Esophagus (tissue), 2 donors: ENCODE results near the gene CDCA8. TPM values are rescaled to one million over a fixed set of nuclear protein-coding genes. Genes with fewer than 3 reads are reported as not detected.
"Not testable (repeated sequence)": the region's sequence is repeated elsewhere in the genome, so short reads cannot be mapped to it uniquely, and the experiment has no call there.

Experiments
- H3K27ac ChIP-seq, 2 donors: one replicate each; pipeline ENCODE4 v1.5.1; 2013; ENCODE audit warnings: low read depth in 2 of 2, mild to moderate bottlenecking in 2 of 2, inconsistent platforms in 1 of 2, low read length in 1 of 2, moderate library complexity in 1 of 2
- H3K27me3 ChIP-seq, 2 donors: one replicate each; pipeline ENCODE4 v1.6.1; 2013; ENCODE audit warnings: low read length in 2 of 2, control low read depth in 1 of 2, mild to moderate bottlenecking in 1 of 2; ENCODE audit not compliant: insufficient read depth in 2 of 2, control insufficient read depth in 1 of 2
- H3K36me3 ChIP-seq, 2 donors: one replicate each; pipeline ENCODE4 v1.6.1; 2013; ENCODE audit warnings: low read length in 1 of 2; ENCODE audit not compliant: control insufficient read depth in 2 of 2, insufficient read depth in 2 of 2
- H3K4me1 ChIP-seq, 2 donors: one replicate each; pipeline ENCODE4 v1.6.1; 2013; ENCODE audit warnings: low read length in 1 of 2; ENCODE audit not compliant: control insufficient read depth in 2 of 2, insufficient read depth in 2 of 2
- H3K4me3 ChIP-seq, 2 donors: one replicate each; pipeline ENCODE4 v1.5.1; 2013; ENCODE audit warnings: low read length in 2 of 2, mild to moderate bottlenecking in 2 of 2, low read depth in 1 of 2, moderate library complexity in 1 of 2
- H3K9me3 ChIP-seq, 2 donors: one replicate each; pipeline ENCODE4 v1.6.1; 2013; ENCODE audit warnings: mild to moderate bottlenecking in 2 of 2, low read depth in 1 of 2, low read length in 1 of 2, moderate library complexity in 1 of 2; ENCODE audit not compliant: control insufficient read depth in 2 of 2, insufficient read depth in 1 of 2
- WGBS, 2 donors: extraction: QIAGEN DNeasy Blood & Tissue Kit; methylation state at CpG; one replicate each; pipeline ENCODE4 v1.1.7; 2013; 5-methylcytosine and 5-hydroxymethylcytosine counted together
- polyA plus RNA-seq, 2 donors: library from polyadenylated mRNA; stranded (reverse); fragments of 200-250 nt; gene quantifications; one replicate each; pipeline ENCODE4 v1.2.3, GENCODE V29; 2013
- donor health status: healthy with polysubstance abuse.
- donor health status: Bipolar disorder and iron deficiency.

The CDCA8 gene
- polyA plus RNA-seq, 2 donors: 4.2 to 10.1 TPM

DNA sequence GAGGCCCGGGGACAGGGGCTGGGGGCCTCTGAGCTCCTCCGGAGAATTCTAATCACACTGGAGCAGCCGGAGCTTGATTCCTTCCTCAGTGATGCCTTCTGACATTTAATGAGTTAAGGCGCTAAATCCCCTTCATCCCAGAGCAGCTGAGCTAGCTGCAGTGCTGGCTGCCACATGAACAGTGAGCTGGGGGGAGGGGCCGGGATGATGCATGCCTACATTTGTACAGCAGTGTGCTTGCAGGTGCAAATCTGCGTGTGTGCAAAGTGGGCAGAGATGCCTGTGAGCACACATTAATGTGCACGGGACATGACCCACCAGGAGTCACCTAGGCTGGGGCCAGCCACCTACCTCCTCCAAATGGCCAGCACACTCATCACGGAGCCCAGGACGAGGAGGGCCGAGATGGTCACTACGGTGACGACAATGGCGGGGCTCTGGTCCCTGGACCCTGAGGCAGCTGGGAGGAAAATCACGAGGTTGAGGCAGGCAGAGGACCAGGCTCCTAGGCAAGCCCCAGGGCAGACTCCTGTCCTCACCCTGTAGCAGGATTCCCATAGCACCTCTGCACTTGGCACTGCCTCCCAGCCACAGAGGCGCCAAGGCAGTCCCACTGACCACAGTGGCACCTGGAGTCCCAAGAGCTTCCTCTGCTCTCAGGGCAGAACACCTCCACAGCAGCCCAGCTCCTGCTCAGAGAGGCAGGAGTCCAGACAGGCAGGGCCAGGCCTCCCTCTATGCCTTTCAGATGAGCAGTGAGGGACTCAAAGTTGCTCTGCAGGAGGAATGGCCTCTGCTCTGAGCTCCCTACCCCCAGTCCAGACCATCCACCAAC is 34.7 kb downstream of the CDCA8 start:
- H3K27ac ChIP-seq: no peak overlapping the region
- H3K36me3 ChIP-seq: no peaks in the 10 kb centered on the region
- 58 to 60% methylated on average over 15 of the region's 15 CpGs for WGBS, 2 donors
- H3K4me3 ChIP-seq: no peak overlapping the region
- peaks cover 0 to 3% of the 10 kb centered on the region in 2 donors for H3K4me1 ChIP-seq
- H3K27me3 ChIP-seq: no peaks in the 10 kb centered on the region
- H3K9me3 ChIP-seq: no peaks in the 10 kb centered on the region

GRCh38 chr1:37728416-37728815 is 36.1 kb downstream of the CDCA8 start:
- H3K27me3 ChIP-seq: no peaks in the 10 kb centered on the region
- H3K4me3 ChIP-seq: no peak overlapping the region
- peaks cover 0 to 3% of the 10 kb centered on the region in 2 donors for H3K4me1 ChIP-seq
- no peaks in the 10 kb centered on the region for H3K9me3 ChIP-seq
- no peaks in the 10 kb centered on the region for H3K36me3 ChIP-seq
- WGBS, 2 donors: 79 to 83% methylated on average over 4 of the region's 4 CpGs
- H3K27ac ChIP-seq: no peak overlapping the region

GRCh38 chr1:37730376-37730775 is 38.1 kb downstream of the CDCA8 start:
- no peaks in the 10 kb centered on the region for H3K36me3 ChIP-seq
- H3K27me3 ChIP-seq: peaks cover 0 to 2% of the 10 kb centered on the region in 2 donors
- WGBS, 2 donors: 76 to 83% methylated on average over 5 of the region's 5 CpGs
- H3K9me3 ChIP-seq: no peaks in the 10 kb centered on the region
- H3K4me3 ChIP-seq: no peak overlapping the region
- peaks cover 1 to 6% of the 10 kb centered on the region in 2 donors for H3K4me1 ChIP-seq
- no peak overlapping the region for H3K27ac ChIP-seq

- H3K9me3 ChIP-seq: no peaks in the 10 kb centered on the region
- no peak overlapping the region for H3K27ac ChIP-seq
- peaks cover 0 to 2% of the 10 kb centered on the region in 2 donors for H3K27me3 ChIP-seq
- no peak overlapping the region for H3K4me3 ChIP-seq
- H3K4me1 ChIP-seq: peaks cover 3% of the 10 kb centered on the region in 2 donors
- WGBS, 2 donors: 88 to 90% methylated on average over 15 of the region's 15 CpGs
- no peaks in the 10 kb centered on the region for H3K36me3 ChIP-seq
These were observed 39.1 kb downstream of the CDCA8 start for GRCh38 chr1:37731312-37732019.

GRCh38 chr1:37732111-37732780 is 39.9 kb downstream of the CDCA8 start:
- Histone ChIP-seq H3K27me3 (peaks cover 0 to 2% of the 10 kb centered on the region in 2 donors), H3K4me1 (peaks cover 3% of the 10 kb centered on the region in 2 donors), H3K36me3 (no peaks in the 10 kb centered on the region), H3K9me3 (no peaks in the 10 kb centered on the region), H3K27ac (no peak overlapping the region), H3K4me3 (no peak overlapping the region)
- WGBS, 2 donors: 73 to 75% methylated on average over 12 of the region's 12 CpGs

DNA sequence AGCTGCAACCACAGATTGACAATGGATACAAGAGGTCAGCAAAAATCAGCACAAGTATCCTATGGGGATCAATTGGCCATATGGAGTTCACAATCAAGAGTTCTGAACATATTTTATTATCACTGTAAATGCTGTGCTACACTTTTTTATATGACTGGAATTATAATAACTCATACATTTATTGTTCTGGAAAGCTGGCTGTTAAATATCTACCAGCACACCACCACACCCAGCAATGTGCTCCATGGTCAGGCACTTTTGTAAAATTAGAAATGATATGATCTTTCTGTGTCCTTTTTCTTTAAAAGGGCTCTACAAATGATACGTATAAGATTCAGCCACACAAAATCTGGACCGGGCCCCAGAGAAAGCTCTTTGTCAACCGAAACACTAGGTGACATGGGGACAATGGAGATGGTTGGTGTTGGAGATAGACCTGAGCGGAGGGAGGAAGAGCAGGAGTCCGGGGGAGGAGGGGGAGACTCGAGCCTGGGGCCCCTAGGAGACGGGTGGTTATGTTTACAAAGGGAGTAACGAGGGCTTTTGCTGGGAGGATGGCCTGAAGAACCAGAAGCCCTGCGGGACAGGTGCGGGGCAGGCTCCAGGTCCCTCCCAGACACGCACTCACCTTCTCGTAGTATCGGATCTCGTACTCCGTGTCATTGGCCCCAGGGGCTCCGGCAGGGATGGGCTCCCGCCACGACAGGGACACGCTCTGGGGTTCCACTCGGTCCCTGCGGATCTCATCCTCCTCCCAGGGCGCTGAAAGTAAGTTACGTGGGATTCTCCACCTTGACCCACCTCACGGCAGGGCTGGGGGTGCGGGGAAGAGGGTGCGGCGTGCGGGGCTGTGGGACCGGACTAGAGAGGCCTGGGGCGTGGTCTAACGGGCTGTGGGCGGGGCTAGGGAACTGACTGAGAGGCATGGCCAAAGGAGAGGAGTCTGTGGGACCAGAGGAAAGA is 42.6 kb downstream of the CDCA8 start:
- Histone ChIP-seq H3K4me3 (no peak overlapping the region), H3K36me3 (no peaks in the 10 kb centered on the region), H3K9me3 (no peaks in the 10 kb centered on the region), H3K27ac (no peak overlapping the region), H3K4me1 (peaks cover 3% of the 10 kb centered on the region in 2 donors), H3K27me3 (peaks cover 0 to 2% of the 10 kb centered on the region in 2 donors)
- WGBS, 2 donors: 14 to 23% methylated on average over 30 to 32 of the region's 32 CpGs

- not testable (repeated sequence) for H3K4me1 ChIP-seq, H3K36me3 ChIP-seq, H3K27ac ChIP-seq, H3K27me3 ChIP-seq, H3K4me3 ChIP-seq, H3K9me3 ChIP-seq
- 85 to 87% methylated on average over 7 of the region's 7 CpGs for WGBS, 2 donors
These were observed 45.7 kb downstream of the CDCA8 start for GRCh38 chr1:37737975-37738374.

GRCh38 chr1:37738619-37739018 is 46.3 kb downstream of the CDCA8 start:
- H3K4me3 ChIP-seq, H3K36me3 ChIP-seq, H3K27ac ChIP-seq, H3K9me3 ChIP-seq, H3K27me3 ChIP-seq, H3K4me1 ChIP-seq: not testable (repeated sequence)
- 93 to 94% methylated on average over 4 of the region's 4 CpGs for WGBS, 2 donors

- Histone ChIP-seq H3K27me3 (peaks cover 2% of the 10 kb centered on the region in 2 donors), H3K4me1 (peaks cover 3 to 4% of the 10 kb centered on the region in 2 donors), H3K36me3 (no peaks in the 10 kb centered on the region), H3K27ac (no peak overlapping the region), H3K4me3 (no peak overlapping the region), H3K9me3 (no peaks in the 10 kb centered on the region)
- 46 to 65% methylated on average over 2 of the region's 2 CpGs for WGBS, 2 donors
These were observed 46.9 kb downstream of the CDCA8 start for GRCh38 chr1:37739222-37739621.
